Measurements from ENCODE around the gene CFAP20. TPM values are rescaled to one million over a fixed set of nuclear protein-coding genes. Genes with fewer than 3 reads are reported as not detected.

The CFAP20 gene
- total RNA-seq (71.2 and 71.6 TPM in 2 replicates), polyA plus RNA-seq (74.6 and 78.1 TPM in 2 replicates)

GRCh38 chr16:58129097-58129936 is at the start of gene CFAP20:
CFAP20 (minus strand) TSS chr16:58129381; CDS start chr16:58129115, 266 bp downstream.
- Histone ChIP-seq H3K27me3 (no peaks in the 10 kb centered on the region), H2AFZ (peak within 1 kb of the TSS; percentile 65), H3K9me3 (ENCODE audit: low read depth) (no peaks in the 10 kb centered on the region), H3K36me3 (replicated peaks; ENCODE audit: insufficient read depth, low read depth) (no peaks in the 10 kb centered on the region), H3K27ac (peak within 1 kb of the TSS; percentile 93), H3K79me2 (peaks cover 45% of the 10 kb centered on the region), H3K4me3 (peak within 1 kb of the TSS; percentile 59), H4K20me1 (ENCODE audit: insufficient read depth, poor library complexity, severe bottlenecking) (peaks cover 40% of the 10 kb centered on the region), H3K4me1 (ENCODE audit: insufficient read depth) (peaks cover 21% of the 10 kb centered on the region), H3K4me2 (peak within 1 kb of the TSS; percentile 91), H3K9me2 (replicated peaks; ENCODE audit: insufficient read depth) (no peaks in the 10 kb centered on the region)
- DNase-seq (ENCODE audit: low spot score) = peak; percentile 99
- WGBS (ENCODE audit: low lambda C conversion rate, missing lambda C conversion rate) = 4% methylated on average over 70 of the region's 70 CpGs
- TF ChIP-seq EZH2phosphoT487 (IDR thresholded peaks at IDR 0.05; ENCODE audit: low read depth, severe bottlenecking, unreplicated experiment) (no peak), EZH2 (IDR thresholded peaks at IDR 0.05; ENCODE audit: borderline replicate concordance) (no peak), CTCF (IDR thresholded peaks at IDR 0.05; ENCODE audit: poor library complexity) (no peak)

GRCh38 chr16:58177353-58177710 is 48.2 kb upstream of the CFAP20 start:
- no peak overlapping the region for H3K27ac ChIP-seq
- H3K27me3 ChIP-seq = no peaks in the 10 kb centered on the region
- no peaks in the 10 kb centered on the region for H3K4me1 ChIP-seq (ENCODE audit: insufficient read depth)
- no peaks in the 10 kb centered on the region for H3K9me2 ChIP-seq (replicated peaks; ENCODE audit: insufficient read depth)
- H3K79me2 ChIP-seq = peaks cover 4% of the 10 kb centered on the region
- 95% methylated on average over 1 of the region's 1 CpG for WGBS (ENCODE audit: low lambda C conversion rate, missing lambda C conversion rate)
- no peaks in the 10 kb centered on the region for H3K9me3 ChIP-seq (ENCODE audit: low read depth)
- DNase-seq (ENCODE audit: low spot score) = no peak
- H3K36me3 ChIP-seq (replicated peaks; ENCODE audit: insufficient read depth, low read depth) = peaks cover 1% of the 10 kb centered on the region
- H2AFZ ChIP-seq = no peak overlapping the region
- no peak overlapping the region for H3K4me2 ChIP-seq
- H4K20me1 ChIP-seq (ENCODE audit: insufficient read depth, poor library complexity, severe bottlenecking) = peaks cover 3% of the 10 kb centered on the region
- TF ChIP-seq CTCF (IDR thresholded peaks at IDR 0.05; ENCODE audit: poor library complexity) (no peak), EZH2phosphoT487 (IDR thresholded peaks at IDR 0.05; ENCODE audit: low read depth, severe bottlenecking, unreplicated experiment) (no peak), EZH2 (IDR thresholded peaks at IDR 0.05; ENCODE audit: borderline replicate concordance) (no peak)
- no peak overlapping the region for H3K4me3 ChIP-seq

GRCh38 chr16:58176608-58177352 is 47.6 kb upstream of the CFAP20 start:
- no peaks in the 10 kb centered on the region for H3K27me3 ChIP-seq
- H3K4me1 ChIP-seq (ENCODE audit: insufficient read depth) = no peaks in the 10 kb centered on the region
- no peak overlapping the region for H2AFZ ChIP-seq
- H3K9me3 ChIP-seq (ENCODE audit: low read depth) = no peaks in the 10 kb centered on the region
- H4K20me1 ChIP-seq (ENCODE audit: insufficient read depth, poor library complexity, severe bottlenecking) = peaks cover 3% of the 10 kb centered on the region
- H3K36me3 ChIP-seq (replicated peaks; ENCODE audit: insufficient read depth, low read depth) = peaks cover 3% of the 10 kb centered on the region
- no peak for TF ChIP-seq CTCF (IDR thresholded peaks at IDR 0.05; ENCODE audit: poor library complexity)
- no peak for TF ChIP-seq EZH2 (IDR thresholded peaks at IDR 0.05; ENCODE audit: borderline replicate concordance)
- no peak for TF ChIP-seq EZH2phosphoT487 (IDR thresholded peaks at IDR 0.05; ENCODE audit: low read depth, severe bottlenecking, unreplicated experiment)
- WGBS (ENCODE audit: low lambda C conversion rate, missing lambda C conversion rate) = 94% methylated on average over 5 of the region's 5 CpGs
- H3K79me2 ChIP-seq = peaks cover 4% of the 10 kb centered on the region
- H3K4me2 ChIP-seq = no peak overlapping the region
- H3K9me2 ChIP-seq (replicated peaks; ENCODE audit: insufficient read depth) = no peaks in the 10 kb centered on the region
- no peak overlapping the region for H3K27ac ChIP-seq
- DNase-seq (ENCODE audit: low spot score) = no peak
- H3K4me3 ChIP-seq = no peak overlapping the region
